Effector CD8-positive, alpha-beta T cell (primary cell): ENCODE measurements around the gene UBASH3B.

Experiments
- DNase-seq: peaks from one replicate; lab custom pipeline; 2025; lab: John Stamatoyannopoulos, UW

Gene UBASH3B

DNA sequence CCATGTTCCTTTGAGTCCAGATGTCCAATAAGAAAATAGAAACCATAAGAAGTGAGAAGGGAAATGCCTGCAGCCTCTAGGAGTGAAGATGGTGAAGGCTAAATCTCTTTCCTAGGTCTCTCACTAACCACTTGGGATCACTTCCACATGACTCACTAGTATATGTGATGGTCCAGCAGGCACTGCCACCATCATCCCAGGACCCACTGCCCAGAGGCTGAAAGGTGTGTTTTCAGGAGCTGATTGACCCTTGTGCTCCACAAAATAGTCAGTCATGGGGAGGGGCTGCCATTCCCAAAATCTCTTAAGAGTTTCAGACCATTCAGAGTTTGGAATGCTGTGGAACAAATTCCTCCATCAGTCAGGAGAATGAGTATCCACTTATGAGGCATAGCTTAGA, 22.9 kb downstream of the UBASH3B start:
- DNase-seq = no peak

- no peak for DNase-seq
Measured at GRCh38 chr11:122679466-122679865, 23.9 kb downstream of the UBASH3B start.

DNA sequence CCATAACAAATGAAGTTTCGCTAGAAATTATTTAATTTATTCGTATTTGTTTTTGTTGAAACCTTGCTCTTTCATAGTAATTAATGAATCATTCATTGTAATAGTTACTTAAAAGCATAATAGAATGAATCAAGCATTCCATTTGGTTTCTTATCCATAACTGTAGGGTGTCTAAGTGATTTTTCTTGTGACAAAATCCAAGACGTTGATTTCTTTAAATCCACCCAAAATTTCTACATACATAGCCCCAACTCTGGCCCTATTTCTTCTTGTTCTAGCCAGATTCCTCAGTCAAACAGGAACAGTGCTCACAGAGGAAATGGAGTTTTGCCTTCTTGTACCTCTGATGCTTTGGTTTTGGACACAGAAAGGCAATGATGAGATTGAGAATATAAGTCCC, 25.5 kb downstream of the UBASH3B start:
- no peak for DNase-seq

- no peak for DNase-seq
Measured at GRCh38 chr11:122681735-122682134, 26.2 kb downstream of the UBASH3B start.

GRCh38 chr11:122682464-122682863, 26.9 kb downstream of the UBASH3B start:
- DNase-seq = no peak

- no peak for DNase-seq
Measured at GRCh38 chr11:122685041-122685440, 29.5 kb downstream of the UBASH3B start.

DNA sequence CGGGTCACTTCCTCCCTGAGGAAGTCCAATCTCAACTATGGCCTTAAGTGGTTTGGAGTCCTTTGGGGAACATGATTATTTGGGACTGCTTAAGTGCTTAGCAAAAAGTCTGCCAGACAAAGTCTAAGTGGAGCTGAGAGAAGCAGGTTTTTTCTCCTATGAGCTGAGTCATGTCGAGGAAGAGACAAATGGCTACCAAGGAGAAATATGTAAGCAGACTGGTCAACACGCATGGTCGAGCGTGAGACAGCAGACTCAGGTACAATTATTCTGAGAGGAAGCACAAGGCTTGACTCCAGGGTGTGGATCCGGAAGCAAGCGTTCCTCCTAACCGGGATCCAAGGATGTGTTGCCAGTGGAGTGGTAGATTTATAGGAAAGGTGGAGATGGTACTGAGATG, 30.6 kb downstream of the UBASH3B start:
- no peak for DNase-seq

- no peak for DNase-seq
Measured at GRCh38 chr11:122690384-122690783, 34.9 kb downstream of the UBASH3B start.

- DNase-seq = no peak
Measured at GRCh38 chr11:122690801-122691548, 35.5 kb downstream of the UBASH3B start.

GRCh38 chr11:122691549-122692150, 36.1 kb downstream of the UBASH3B start:
- DNase-seq = no peak

DNA sequence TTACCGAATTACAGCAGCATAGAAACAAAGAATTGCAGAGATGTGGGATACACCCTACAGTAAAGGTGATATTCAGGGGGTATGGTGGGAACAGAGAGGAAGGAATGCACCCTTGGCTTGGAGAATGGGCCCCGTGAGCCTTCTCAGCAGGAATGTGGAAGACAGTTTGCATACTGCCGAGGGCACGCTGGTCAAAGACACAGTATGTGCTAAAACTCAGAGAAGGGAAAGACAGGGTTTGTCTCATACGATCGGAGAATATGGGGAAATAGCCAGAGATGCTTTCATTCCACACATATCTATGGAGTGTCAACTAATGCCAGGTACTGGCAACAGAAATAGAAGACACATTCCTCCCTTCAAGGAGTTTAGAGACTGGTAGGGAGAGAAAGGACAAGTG, 36.9 kb downstream of the UBASH3B start:
- no peak for DNase-seq

DNA sequence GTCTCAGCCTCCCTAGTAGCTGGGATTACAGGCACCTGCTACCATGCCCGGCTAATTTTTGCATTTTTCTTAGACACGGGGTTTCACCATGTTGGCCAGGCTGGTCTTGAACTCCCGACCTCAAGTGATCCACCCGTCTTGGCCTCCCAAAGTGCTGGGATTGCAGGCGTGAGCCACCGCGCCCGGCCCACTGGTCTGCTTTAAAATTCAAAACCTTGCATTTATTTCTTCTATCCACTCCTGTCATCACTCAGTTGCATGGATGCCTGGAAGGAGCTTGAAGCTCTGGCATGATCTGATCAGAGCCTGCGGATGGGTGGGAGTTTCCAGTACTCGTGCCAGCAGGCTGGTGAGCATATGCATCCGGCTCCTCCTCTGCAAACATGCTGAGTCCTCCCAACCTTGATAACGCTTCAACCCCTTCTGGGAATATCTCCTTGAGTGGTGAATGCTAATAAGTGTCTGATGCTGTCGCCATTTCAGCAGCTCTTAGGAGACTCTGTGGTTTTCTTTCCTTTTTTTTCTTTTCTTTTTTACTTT, 39.6 kb downstream of the UBASH3B start:
- no peak for DNase-seq

- peak; percentile 31 for DNase-seq
Measured at GRCh38 chr11:122696662-122697061, 41.1 kb downstream of the UBASH3B start.

DNA sequence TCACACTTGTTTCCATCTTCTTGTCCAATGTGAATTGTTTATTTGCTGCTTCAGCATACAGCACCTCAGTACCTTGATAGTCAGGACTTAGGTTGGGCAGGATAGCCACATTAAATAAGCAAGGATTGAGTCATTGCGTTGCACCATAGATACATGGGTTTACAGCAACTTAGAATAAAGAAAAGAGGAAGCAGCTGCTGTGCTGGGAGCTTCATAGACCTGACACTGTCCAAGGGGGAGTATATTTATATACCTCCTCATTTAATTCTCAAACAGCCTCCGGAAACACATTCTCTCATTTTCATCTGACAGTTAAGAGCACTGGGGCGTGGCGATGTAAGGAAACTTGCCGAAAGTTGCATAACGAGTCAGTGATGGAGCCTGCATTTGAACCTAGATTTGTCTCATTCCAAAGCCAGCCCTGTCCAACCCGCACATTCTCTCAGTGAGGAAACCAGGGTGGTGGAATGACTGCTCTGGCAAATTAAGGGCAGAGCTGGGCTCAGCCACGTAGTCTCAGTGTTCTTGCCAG, 42.2 kb downstream of the UBASH3B start:
- DNase-seq = no peak

- DNase-seq = no peak
Measured at GRCh38 chr11:122698392-122698791, 42.9 kb downstream of the UBASH3B start.

GRCh38 chr11:122700666-122701065, 45.1 kb downstream of the UBASH3B start:
- no peak for DNase-seq

DNA sequence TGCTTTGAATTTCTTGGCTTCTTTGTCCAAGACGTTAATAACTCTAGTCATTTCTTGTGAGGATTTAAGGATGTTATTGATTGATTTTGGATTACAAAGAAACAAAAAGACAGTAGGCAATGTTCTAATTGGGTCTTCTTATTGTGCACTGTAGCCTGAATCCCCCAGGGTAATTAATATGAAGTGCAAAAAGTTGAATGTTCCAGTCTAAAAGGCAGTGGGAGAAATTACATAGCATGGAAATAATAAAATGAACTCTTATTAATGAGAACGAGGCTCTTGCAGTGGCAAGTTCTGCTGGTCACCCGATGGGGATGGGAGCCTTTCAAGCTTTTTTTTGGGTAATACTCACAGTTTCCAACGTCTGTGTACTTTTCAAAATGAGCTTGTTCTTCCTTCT, 45.6 kb downstream of the UBASH3B start:
- no peak for DNase-seq

- no peak for DNase-seq
Measured at GRCh38 chr11:122703541-122704272, 48.2 kb downstream of the UBASH3B start.

DNA sequence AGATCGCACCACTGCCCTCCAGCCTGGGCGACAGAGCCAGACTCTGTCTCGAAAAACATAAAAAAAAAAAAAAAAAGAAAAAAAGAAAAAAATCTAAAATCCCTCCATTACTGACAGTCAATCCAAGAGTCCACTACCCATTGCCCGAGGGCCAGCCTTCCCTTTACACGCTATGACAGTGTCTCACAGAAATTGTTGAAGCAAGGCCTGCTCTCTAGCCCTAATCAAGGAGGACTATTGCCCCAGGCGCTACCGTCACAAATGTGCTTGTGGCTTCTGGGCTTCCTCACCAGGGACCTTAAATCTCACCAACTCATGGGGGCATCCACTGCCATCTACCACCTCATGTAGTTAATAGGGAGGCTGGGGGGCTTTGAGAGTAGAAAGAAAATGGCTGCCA, 49.9 kb downstream of the UBASH3B start:
- DNase-seq = no peak

DNA sequence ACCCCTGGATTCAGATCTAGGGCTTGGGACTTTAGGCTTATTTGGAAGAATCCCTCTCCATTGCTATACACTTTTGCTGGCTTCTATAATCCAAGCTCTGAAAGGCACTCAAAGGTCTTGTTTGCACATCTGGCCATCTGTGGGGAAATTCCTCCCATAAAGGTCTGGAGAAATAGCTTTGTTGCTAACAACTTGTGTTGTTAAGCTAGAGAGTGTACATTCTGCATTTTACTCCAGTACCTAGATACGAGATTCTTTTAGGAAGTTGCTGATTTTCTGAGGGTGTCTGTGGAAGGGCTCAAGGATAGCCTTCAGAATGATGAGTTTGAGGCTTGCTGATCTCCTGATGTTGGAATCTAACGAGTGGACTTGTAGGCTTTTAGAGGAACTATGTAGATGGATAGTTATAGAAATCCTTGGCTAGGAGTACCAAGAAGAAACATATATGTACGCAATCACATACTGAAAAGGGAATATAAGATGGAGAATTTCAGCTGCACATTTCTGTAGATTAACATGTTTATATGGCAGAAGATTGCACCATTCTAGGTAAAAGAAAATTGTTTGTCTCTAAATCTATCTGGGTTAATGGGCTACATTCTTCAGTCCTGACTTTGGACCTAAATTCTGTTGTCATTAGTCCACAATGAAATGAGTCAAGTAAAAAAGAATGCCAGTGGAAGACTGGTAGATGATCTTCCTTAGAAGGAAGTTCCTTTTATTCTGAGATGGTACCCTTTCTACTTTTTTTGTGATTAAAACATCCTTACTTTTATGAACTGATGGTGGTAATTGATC, 51.0 kb downstream of the UBASH3B start:
- no peak for DNase-seq

DNA sequence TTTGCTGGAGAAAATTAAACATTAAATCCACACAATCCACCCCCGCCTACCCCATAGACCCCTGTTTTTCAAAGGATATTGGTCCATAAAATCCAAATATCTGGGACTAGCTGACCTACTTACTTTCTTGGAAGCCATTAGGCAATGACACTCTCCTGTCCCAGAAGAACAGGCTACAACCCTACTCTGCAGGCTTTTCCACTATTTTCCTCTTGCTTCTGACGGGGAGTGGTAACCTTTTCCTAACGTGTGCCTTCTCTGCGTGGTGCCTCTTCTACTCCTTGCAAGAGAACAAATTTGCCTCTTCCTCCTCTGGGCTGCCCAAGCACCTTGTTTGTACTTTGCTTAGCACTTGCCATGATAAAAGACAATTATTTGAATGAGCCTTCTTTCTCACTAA, 51.6 kb downstream of the UBASH3B start:
- no peak for DNase-seq

- no peak for DNase-seq
Measured at GRCh38 chr11:122707901-122708300, 52.4 kb downstream of the UBASH3B start.
